Fibroblast of skin of back (primary cell): ENCODE results near the gene MYH11.
"Not testable (repeated sequence)": the region's sequence is repeated elsewhere in the genome, so short reads cannot be mapped to it uniquely, and the experiment has no call there.

Experiments
- DNase-seq: peaks from one replicate; pipeline ENCODE4 v3.0.0-alpha.2; 2013

Gene MYH11

GRCh38 chr16:15808071-15808470, 48.8 kb downstream of the MYH11 start:
- DNase-seq: no peak

DNA sequence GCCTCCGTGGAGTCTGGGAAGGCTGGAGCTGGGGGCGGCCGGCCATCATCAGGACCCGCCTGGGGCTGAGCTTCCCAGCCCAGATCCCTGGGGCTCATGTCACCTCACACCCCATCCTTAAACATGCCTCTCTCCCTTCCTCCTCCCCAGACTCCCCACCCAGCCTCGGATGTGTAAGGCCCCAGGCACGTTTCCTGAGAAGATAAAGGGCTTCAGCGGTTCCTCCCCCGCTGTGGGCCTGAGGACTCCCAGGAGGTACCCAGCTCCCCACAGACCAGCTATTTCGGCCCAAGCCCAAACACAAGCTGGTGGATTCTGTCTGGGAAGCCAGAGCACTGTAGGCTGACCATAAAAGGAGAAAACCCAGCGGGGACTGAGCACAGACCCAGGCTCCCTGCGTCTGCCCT, 49.2 kb downstream of the MYH11 start:
- peak; percentile 91 for DNase-seq

DNA sequence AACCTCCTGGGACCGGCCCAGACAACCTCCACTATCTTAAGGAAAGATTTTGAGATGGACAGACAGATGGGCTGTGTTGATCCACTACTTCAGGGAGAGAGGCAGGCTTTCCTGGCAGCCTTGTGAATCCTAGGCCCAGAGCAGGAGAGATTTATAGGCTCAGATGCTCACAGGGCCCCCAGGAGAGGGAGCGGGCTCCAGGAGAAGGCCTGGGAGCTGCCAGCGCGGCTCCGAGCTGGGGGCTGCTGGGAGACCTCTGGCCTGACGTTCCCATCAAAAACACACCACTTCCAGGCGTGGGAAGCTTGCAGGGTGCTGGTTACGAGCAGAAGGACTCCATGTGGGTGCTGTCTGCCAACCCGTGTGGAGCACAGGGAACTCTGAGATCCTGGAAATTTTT, 53.2 kb downstream of the MYH11 start:
- no peak for DNase-seq

GRCh38 chr16:15799851-15800495, 56.9 kb downstream of the MYH11 start:
- no peak for DNase-seq

DNA sequence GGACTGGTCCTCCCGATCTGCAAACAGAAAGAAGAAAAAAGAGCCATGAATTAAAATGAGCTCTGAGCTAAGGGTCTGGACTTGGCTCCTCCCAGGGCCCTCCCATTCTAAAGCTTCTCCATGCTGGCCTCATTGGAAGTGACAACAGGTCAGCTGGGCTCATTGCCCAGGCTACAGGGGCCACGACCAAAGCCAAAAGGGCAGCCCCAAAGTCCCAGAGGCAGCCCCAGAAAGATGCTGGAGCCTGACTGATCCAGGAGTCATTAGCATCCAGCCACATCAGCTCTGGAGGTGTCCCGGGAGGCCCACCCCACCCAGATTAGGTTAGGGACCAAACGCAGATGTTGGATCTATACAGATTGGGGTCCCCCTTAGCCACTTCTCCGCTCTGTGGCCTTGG, 58.2 kb downstream of the MYH11 start:
- no peak for DNase-seq

GRCh38 chr16:15796885-15797284, 59.9 kb downstream of the MYH11 start:
- no peak for DNase-seq

- DNase-seq: no peak
Observed at GRCh38 chr16:15795615-15796014, 61.2 kb downstream of the MYH11 start.

- no peak for DNase-seq
Observed at GRCh38 chr16:15792563-15792971, 64.3 kb downstream of the MYH11 start.

- DNase-seq: no peak
Observed at GRCh38 chr16:15790458-15790857, 66.4 kb downstream of the MYH11 start.

- DNase-seq: not testable (repeated sequence)
Observed at GRCh38 chr16:15789816-15790215, 67.0 kb downstream of the MYH11 start.

DNA sequence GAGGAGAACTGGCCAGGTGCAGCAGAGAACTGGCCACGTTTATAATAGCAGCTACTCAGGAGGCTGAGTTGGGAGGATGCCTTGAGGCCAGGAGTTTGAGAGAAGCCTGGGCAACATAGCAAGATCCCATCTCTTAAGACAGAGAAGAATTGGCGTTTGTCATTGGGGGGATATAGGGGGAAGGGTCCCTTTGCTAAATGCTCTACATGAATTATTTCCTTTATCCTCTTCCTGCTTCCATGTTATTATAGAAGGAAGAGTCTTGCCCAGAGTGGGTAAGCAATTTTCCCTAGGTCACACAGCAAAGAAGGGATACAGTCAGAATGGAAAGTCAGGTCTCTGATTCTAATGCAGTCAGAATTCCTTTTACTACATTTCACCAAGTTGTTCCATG, 68.0 kb downstream of the MYH11 start:
- DNase-seq: no peak

DNA sequence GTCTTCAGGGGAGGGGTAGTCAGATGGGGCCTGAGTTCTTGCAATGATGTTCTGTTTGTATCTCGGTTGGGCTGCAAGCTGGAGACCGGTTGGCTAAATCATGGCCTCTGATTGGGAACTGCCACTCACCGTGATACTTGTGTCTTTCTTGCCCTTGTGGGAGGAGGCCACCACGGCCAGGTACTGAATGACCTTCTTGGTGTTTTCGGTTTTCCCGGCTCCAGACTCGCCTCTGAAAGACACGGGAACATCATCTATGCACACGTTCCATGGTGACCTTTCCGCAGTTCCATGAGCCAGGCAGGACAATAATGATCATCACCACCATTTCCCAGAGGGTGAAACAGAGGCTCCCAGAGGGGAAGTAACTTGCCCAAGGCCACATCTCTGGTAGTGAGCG, 70.3 kb downstream of the MYH11 start:
- no peak for DNase-seq

DNA sequence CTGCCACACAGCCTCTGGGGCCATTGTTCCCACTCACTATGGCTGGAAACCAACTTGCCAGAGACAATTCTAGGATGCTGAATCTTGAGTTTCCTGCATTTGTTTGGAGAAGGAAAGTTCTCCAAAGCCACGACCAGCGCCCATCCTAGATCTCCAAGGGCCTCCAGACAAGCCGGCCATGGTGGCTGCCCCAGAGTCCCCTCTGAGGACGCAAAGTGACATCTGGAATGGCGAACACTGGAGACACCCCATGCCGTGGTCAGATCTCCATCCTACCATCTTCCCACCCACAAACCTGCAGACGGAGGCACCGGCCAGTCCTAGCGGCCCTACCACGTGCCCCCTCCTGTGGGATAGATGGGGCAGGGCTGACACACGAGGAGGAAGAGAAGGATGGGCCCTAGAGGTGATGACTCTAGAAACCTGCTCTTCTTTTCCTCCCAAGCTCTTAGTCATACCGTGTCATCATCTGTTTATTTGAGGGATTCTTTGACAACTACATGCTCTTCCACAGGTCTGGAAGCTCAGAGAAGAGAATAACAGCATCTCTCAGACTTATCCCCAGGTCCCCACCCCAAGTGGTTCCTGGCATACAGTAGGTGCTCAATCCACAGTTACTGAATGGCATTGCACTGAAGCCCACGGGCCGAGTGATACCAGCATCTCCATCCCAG, 71.3 kb downstream of the MYH11 start:
- no peak for DNase-seq

- DNase-seq: no peak
Observed at GRCh38 chr16:15783985-15784384, 72.8 kb downstream of the MYH11 start.

DNA sequence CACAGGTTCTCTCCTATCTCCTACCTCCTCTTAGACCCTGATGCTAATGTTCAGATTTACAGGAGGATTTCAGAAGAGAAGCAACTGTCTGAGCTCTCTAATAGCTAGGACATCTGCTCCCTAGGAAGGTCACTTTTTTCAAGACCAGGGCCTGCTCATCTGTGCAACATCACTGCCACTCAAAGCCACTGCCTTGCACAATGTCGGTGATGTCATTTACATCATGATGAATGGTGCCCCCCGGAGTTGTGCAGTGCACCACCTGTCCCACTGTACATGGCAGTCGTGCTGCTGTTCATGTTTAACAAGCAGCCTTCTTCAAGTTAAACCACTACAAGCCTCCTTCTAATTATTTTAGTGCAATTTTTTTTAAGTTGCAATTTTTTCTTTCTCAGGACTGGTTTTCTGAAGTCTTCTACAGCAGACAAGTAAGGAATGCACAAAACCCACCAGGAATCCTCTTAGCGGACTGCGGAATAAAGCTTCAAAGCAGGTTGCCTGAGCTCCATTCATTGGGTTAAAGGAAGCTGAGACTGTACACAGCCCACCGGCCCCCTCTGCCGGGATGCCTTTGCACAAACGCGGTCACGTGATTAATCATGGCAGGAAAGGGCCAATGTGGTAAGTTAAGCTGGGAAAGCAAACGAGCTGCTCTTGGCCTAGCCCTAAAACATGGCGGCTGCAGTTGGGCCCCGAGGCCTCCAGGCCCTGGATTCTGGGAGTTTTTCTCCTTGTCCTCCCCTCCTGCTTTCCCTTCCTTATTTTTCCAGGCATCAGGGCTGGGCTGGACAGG, 74.1 kb downstream of the MYH11 start:
- DNase-seq: no peak

DNA sequence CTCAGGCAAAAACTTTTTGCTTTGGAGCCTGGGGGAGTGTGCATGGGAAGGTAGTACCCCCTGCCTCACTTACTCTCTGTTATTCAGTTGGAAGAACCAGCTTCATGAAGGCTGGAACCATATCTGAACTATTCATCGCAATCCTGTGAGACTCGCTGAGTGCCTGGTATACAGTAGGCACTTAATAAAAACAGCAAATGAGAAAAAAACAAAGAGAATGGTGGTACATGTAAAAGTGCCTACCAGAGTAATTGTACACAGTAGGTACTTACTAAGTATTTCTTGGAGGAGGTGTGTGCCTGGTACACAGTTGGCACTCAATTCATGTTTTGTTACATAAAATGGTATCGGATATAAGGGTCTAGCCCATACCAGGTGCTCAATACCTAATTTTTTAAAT, 75.2 kb downstream of the MYH11 start:
- DNase-seq: no peak

DNA sequence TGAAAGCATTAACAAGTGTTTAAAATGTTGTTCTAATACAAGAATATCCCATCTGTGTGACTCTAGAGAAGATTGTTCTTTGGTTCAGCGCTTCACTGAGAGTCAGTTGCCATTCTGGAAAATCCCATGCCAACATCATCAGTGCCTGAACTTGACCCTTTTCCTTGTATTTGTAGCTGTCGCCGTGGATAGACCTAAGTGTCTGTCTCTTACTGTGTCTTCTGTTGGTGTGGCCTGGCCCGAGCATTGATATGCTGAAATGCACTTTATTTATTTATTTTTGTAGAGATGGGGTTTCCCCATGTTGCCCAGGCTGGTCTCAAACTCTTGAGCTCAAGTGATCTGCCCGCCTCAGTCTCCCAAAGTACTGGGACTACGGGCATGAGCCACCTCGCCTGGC, 76.0 kb downstream of the MYH11 start:
- DNase-seq: no peak

DNA sequence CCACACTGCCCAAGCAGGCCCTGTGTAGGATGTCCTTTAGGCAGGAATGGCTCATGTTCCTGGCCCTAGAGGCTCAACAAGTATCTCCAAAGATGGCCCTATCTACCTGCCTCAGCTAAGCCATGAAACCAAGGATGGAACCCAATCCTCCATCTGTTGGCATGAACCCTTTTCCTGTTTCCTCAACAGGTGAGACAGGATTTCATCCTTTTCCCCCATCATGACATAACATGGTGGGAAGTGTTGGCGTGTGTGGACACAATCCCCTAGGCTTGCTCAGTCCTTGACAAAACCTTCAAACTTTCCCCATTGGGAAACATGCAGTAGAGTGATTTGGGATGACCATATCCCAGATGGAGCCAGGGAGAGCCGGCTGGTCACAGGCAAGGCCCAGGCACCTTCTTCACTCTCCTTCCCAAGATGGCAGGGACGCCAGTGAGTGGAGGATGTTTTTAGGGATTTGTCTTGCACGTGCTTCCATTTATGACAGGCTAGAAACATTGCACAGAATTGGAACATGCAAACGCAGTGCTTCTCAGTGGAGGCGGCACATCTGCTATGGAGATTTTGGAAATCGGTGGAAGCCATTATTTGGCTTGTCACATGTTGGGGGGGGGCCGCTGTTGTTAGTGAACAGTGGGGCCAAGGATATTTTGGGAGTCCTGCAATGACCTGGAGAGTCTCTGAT, 77.0 kb downstream of the MYH11 start:
- no peak for DNase-seq

DNA sequence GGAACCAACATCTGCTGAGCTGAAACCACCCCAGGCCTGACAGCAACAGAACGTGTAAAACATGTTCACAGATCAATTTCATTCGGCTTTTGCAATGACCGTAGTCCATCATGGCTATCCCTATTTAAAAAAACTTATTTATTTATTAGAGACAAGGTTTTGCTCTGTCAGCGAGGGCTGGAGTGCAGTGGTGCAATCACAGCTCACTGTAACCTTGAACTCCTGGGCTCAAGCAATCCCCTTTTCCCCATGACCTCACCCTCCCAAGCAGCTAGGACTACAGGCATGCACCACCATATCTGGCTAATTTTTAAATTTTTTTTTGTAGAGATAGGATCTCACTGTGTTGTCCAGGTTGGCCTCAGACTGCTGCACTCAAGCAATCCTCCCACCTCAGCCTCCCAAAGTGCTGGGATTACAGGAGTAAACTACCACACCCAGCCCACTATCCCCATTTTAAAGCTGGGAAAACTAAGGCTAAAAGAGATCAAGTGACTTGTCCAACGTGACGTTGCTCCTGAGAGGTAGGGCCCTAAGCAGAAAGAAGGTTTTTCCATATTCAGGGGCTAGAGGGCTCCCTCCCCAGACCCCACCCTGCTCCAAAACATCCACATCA, 77.7 kb downstream of the MYH11 start:
- no peak for DNase-seq

DNA sequence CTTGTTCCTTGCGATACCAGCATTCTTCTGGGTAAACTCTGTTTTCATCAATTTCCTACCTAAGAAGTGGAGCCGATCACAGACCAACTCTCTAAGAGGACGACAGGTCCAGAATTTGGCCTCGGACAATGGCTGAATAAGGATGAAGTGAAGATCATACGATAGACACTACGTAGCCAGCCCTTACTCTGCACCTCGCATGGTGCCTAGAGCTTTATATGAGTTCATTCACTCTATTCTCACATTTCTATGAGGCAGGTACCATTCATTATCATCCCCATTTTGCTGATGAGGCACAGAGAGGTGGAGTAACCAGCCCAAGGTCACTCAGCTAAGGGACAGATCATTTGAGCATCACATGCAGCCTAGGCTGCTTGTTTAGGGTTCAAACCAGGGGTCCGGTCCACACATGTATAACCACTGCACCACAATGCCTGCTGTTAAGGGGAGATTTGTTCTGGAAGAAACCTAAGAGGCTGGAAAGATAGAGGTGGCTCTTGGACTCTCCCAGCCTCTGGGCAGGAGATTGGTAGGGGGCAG, 78.6 kb downstream of the MYH11 start:
- DNase-seq: no peak

GRCh38 chr16:15777533-15778203, 79.2 kb downstream of the MYH11 start:
- DNase-seq: peak; percentile 62

DNA sequence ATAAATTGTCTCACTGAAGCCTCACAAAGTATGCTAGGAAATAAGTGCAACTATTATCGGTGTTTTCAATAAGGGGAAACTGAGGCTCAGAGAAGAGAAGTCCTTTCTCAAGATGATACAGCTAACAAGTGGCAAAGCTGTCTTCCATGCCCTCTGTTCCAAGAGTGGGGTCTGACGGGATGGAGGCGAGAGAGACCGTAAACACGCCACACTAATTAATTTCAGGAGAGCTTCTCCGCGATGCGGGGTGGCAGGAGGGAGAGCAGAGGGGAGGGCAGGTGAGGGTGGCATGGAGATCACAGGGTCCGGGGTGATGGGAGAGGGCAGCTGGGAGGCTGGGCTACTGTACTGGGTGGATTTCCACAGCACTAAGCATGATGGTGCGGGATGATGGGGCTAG, 80.3 kb downstream of the MYH11 start:
- no peak for DNase-seq
